SU-DHL-6 (cell line): ENCODE results near the gene SIRPA.

Experiments used
- H2AFZ ChIP-seq: fragments of 200-600 bp; sonication (generic); 2 replicates; pipeline ENCODE4 v1.6.1; 2014; ENCODE audit warnings: low read depth, mild to moderate bottlenecking, moderate library complexity, mixed read lengths, antibody characterized with exemption, low read length; ENCODE audit not compliant: severe bottlenecking
- H3F3A ChIP-seq: fragments of 200-600 bp; shearing (Covaris generic); 2 replicates; pipeline ENCODE4 v1.6.0; 2016; ENCODE audit warnings: antibody characterized with exemption, mild to moderate bottlenecking; ENCODE audit not compliant: insufficient read depth
- H3K27ac ChIP-seq: fragments of 200-600 bp; sonication (generic); 2 replicates; pipeline ENCODE4 v1.5.1; 2016; ENCODE audit warnings: low read depth, mild to moderate bottlenecking, low read length, moderate library complexity, mixed read lengths
- H3K27me3 ChIP-seq: fragments of 200-600 bp; sonication (generic), shearing (Covaris generic); 2 replicates; pipeline ENCODE4 v1.6.0; 2014; ENCODE audit warnings: mild to moderate bottlenecking, low read length
- H3K36me3 ChIP-seq: fragments of 200-600 bp; sonication (generic); 2 replicates; pipeline ENCODE4 v1.6.1; 2014; ENCODE audit warnings: mild to moderate bottlenecking, low read length, mixed read lengths
- H3K4me2 ChIP-seq: fragments of 300-600, 200-600 bp; shearing (Covaris generic), sonication (generic); 2 replicates; pipeline ENCODE4 v1.6.0; 2014; ENCODE audit warnings: low read length, low read depth, mild to moderate bottlenecking; ENCODE audit not compliant: poor library complexity, severe bottlenecking
- H3K4me3 ChIP-seq: fragments of 200-600 bp; sonication (generic); 2 replicates; pipeline ENCODE4 v1.5.1; 2014; ENCODE audit warnings: antibody characterized with exemption, low read length, mild to moderate bottlenecking, mixed read lengths; ENCODE audit not compliant: insufficient read depth, poor library complexity, severe bottlenecking
- H3K79me2 ChIP-seq: fragments of 200-600 bp; sonication (generic); 2 replicates; pipeline ENCODE4 v1.6.1; 2014; ENCODE audit warnings: mild to moderate bottlenecking, low read length, moderate library complexity; ENCODE audit not compliant: insufficient read depth
- H3K9ac ChIP-seq: fragments of 200-600 bp; sonication (generic); 2 replicates; pipeline ENCODE4 v1.7.0; 2014; ENCODE audit warnings: mild to moderate bottlenecking, low read length
- H3K9me2 ChIP-seq: fragments of 200-600 bp; sonication (generic); replicated peaks from 2 replicates; pipeline ENCODE4 v1.6.1; 2014; ENCODE audit warnings: low read length; ENCODE audit not compliant: insufficient read depth
- H3K9me3 ChIP-seq: fragments of 200-600 bp; sonication (generic); 2 replicates; pipeline ENCODE4 v1.6.1; 2014; ENCODE audit warnings: low read length, mixed read lengths; ENCODE audit not compliant: insufficient read depth
- H4K20me1 ChIP-seq: fragments of 200-600 bp; sonication (generic); 2 replicates; pipeline ENCODE4 v1.6.1; 2014; ENCODE audit warnings: low read depth, mild to moderate bottlenecking, antibody characterized with exemption, low read length, moderate library complexity, mixed read lengths
- CTCF ChIP-seq: fragments of 200-600 bp; sonication (generic); IDR thresholded peaks from one replicate; pipeline ENCODE4 v1.5.1; 2017; ENCODE audit warnings: antibody characterized with exemption, mild to moderate bottlenecking, low read length, moderate library complexity; ENCODE audit not compliant: insufficient read depth, poor library complexity, severe bottlenecking
- EZH2phosphoT487 ChIP-seq: fragments of 200-600 bp; sonication (generic), shearing (Covaris generic); conservative IDR thresholded peaks from 2 replicates; pipeline ENCODE4 v1.6.1; 2018; ENCODE audit warnings: mild to moderate bottlenecking, antibody characterized with exemption, low read length, moderate library complexity, mixed read lengths

SIRPA gene

GRCh38 chr20:1872459-1873097, 22.6 kb upstream of the SIRPA start:
- Histone ChIP-seq H3K4me3 (no peak overlapping the region), H3K79me2 (no peaks in the 10 kb centered on the region), H3K4me2 (no peak overlapping the region), H3K36me3 (no peaks in the 10 kb centered on the region), H3K9ac (no peak overlapping the region), H3F3A (no peaks in the 10 kb centered on the region), H3K9me2 (no peaks in the 10 kb centered on the region), H4K20me1 (no peaks in the 10 kb centered on the region), H3K27ac (no peak overlapping the region), H3K27me3 (no peaks in the 10 kb centered on the region), H2AFZ (no peak overlapping the region), H3K9me3 (no peaks in the 10 kb centered on the region)
- TF ChIP-seq CTCF (no peak), EZH2phosphoT487 (no peak)

- no peaks in the 10 kb centered on the region for H3K27me3 ChIP-seq
- no peak overlapping the region for H3K4me3 ChIP-seq
- no peaks in the 10 kb centered on the region for H4K20me1 ChIP-seq
- TF ChIP-seq EZH2phosphoT487 (no peak), CTCF (no peak)
- H2AFZ ChIP-seq, result no peak overlapping the region
- H3K79me2 ChIP-seq, result no peaks in the 10 kb centered on the region
- H3K9me2 ChIP-seq, result no peaks in the 10 kb centered on the region
- H3K27ac ChIP-seq, result no peak overlapping the region
- no peak overlapping the region for H3K9ac ChIP-seq
- no peak overlapping the region for H3K4me2 ChIP-seq
- no peaks in the 10 kb centered on the region for H3F3A ChIP-seq
- no peaks in the 10 kb centered on the region for H3K36me3 ChIP-seq
- no peaks in the 10 kb centered on the region for H3K9me3 ChIP-seq
Measured at GRCh38 chr20:1874450-1875182, 20.6 kb upstream of the SIRPA start.

- Histone ChIP-seq H3K27ac (no peak overlapping the region), H3K36me3 (no peaks in the 10 kb centered on the region), H3K4me2 (no peak overlapping the region), H3K4me3 (no peak overlapping the region), H3K27me3 (no peaks in the 10 kb centered on the region), H3K9me2 (no peaks in the 10 kb centered on the region), H3K9me3 (no peaks in the 10 kb centered on the region), H4K20me1 (no peaks in the 10 kb centered on the region), H3F3A (no peaks in the 10 kb centered on the region), H2AFZ (no peak overlapping the region), H3K79me2 (no peaks in the 10 kb centered on the region), H3K9ac (no peak overlapping the region)
- no peak for TF ChIP-seq EZH2phosphoT487
- no peak for TF ChIP-seq CTCF
Measured at GRCh38 chr20:1875183-1875554, 20.0 kb upstream of the SIRPA start.
